Measurements from ENCODE around the gene GRID2.

DNA sequence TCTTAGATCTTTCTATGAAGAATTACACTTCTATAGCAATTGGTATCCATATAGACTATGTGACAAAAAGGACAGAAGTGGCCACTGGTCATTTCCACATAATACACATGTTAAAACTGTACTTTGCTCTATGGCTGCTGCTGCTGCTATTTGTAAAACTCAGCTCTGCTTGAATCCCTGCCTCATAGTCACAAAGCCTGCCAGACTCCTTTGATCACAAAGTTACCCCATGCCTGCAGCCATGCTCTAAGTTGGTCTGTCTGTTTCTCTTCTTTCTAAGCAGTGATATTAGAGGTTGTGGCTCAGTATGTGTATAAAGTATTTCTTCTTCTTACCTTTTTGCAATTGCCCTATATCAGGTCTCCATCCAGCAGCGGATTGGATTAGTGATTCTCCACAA lies 210.9 kb downstream of the GRID2 start:
- no peak for TF ChIP-seq EZH2 (IDR thresholded peaks at IDR 0.05; ENCODE audit: borderline replicate concordance, insufficient read depth, low read length, poor library complexity, severe bottlenecking)
- TF ChIP-seq, protein P1, sequence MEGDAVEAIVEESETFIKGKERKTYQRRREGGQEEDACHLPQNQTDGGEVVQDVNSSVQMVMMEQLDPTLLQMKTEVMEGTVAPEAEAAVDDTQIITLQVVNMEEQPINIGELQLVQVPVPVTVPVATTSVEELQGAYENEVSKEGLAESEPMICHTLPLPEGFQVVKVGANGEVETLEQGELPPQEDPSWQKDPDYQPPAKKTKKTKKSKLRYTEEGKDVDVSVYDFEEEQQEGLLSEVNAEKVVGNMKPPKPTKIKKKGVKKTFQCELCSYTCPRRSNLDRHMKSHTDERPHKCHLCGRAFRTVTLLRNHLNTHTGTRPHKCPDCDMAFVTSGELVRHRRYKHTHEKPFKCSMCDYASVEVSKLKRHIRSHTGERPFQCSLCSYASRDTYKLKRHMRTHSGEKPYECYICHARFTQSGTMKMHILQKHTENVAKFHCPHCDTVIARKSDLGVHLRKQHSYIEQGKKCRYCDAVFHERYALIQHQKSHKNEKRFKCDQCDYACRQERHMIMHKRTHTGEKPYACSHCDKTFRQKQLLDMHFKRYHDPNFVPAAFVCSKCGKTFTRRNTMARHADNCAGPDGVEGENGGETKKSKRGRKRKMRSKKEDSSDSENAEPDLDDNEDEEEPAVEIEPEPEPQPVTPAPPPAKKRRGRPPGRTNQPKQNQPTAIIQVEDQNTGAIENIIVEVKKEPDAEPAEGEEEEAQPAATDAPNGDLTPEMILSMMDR (IDR thresholded peaks at IDR 0.05; ENCODE audit: poor library complexity, severe bottlenecking) = no peak
- TF ChIP-seq EP300 (conservative IDR thresholded peaks at IDR 0.05; ENCODE audit: poor library complexity, severe bottlenecking) = no peak
- no peak for TF ChIP-seq RAD21 (conservative IDR thresholded peaks at IDR 0.05)
- TF ChIP-seq, protein P2, sequence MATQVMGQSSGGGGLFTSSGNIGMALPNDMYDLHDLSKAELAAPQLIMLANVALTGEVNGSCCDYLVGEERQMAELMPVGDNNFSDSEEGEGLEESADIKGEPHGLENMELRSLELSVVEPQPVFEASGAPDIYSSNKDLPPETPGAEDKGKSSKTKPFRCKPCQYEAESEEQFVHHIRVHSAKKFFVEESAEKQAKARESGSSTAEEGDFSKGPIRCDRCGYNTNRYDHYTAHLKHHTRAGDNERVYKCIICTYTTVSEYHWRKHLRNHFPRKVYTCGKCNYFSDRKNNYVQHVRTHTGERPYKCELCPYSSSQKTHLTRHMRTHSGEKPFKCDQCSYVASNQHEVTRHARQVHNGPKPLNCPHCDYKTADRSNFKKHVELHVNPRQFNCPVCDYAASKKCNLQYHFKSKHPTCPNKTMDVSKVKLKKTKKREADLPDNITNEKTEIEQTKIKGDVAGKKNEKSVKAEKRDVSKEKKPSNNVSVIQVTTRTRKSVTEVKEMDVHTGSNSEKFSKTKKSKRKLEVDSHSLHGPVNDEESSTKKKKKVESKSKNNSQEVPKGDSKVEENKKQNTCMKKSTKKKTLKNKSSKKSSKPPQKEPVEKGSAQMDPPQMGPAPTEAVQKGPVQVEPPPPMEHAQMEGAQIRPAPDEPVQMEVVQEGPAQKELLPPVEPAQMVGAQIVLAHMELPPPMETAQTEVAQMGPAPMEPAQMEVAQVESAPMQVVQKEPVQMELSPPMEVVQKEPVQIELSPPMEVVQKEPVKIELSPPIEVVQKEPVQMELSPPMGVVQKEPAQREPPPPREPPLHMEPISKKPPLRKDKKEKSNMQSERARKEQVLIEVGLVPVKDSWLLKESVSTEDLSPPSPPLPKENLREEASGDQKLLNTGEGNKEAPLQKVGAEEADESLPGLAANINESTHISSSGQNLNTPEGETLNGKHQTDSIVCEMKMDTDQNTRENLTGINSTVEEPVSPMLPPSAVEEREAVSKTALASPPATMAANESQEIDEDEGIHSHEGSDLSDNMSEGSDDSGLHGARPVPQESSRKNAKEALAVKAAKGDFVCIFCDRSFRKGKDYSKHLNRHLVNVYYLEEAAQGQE (IDR thresholded peaks at IDR 0.05; ENCODE audit: borderline replicate concordance) = no peak
- TF ChIP-seq SMC3 (conservative IDR thresholded peaks at IDR 0.05; ENCODE audit: poor library complexity) = no peak

All from neural cell (in vitro differentiated cells).